ENCODE measurements around the gene TXLNB. TPM values are rescaled to one million over a fixed set of nuclear protein-coding genes. Genes with fewer than 3 reads are reported as not detected.
"Not testable (repeated sequence)": the region's sequence is repeated elsewhere in the genome, so short reads cannot be mapped to it uniquely, and the experiment has no call there.

Gene TXLNB
- total and polyA plus RNA-seq, 8 donors, result 0.55 to 2.2 (median 1.6) TPM

DNA sequence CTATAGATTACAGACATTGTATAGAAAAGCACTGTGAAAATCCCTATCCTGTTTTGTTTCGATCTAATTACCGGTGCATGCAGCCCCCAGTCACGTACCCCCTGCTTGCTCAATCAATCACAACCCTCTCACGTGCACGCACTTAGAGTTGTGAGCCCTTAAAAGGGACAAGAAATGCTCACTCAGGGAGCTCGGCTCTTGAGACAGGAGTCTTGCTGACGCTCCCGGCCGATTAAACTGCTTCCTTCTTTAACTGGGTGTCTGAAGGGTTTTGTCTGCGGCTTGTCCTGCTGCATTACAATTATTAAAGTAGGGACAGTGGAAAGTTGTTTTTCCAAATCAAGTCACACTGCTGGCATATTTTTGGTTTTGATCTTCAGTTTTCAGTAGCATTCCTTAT is 2.6 kb downstream of the TXLNB start:
- no peak for DNase-seq
- intact Hi-C loops (cut with DNase I), result no loop called here
- no peak for ATAC-seq
- no peaks in the 10 kb centered on the region for H3K9me3 ChIP-seq
- H3K27ac ChIP-seq, result no peak overlapping the region
- H3K4me1 ChIP-seq, result peaks cover 6 to 33% of the 10 kb centered on the region in 2 donors
- no peaks in the 10 kb centered on the region for H3K27me3 ChIP-seq
- no peaks in the 10 kb centered on the region for H3K36me3 ChIP-seq
- TF ChIP-seq CTCF (IDR thresholded peaks at IDR 0.05), result no peak
- H3K4me3 ChIP-seq, result no peak overlapping the region

GRCh38 chr6:139288496-139289040 is 3.2 kb downstream of the TXLNB start:
- TF ChIP-seq CTCF (IDR thresholded peaks at IDR 0.05), result no peak
- no peak overlapping the region for H3K27ac ChIP-seq
- ATAC-seq (no peak), DNase-seq (no peak)
- H3K9me3 ChIP-seq, result no peaks in the 10 kb centered on the region
- intact Hi-C loops (cut with DNase I), result no loop called here
- no peaks in the 10 kb centered on the region for H3K27me3 ChIP-seq
- no peak overlapping the region for H3K4me3 ChIP-seq
- peaks cover 6 to 33% of the 10 kb centered on the region in 2 donors for H3K4me1 ChIP-seq
- H3K36me3 ChIP-seq, result no peaks in the 10 kb centered on the region

DNA sequence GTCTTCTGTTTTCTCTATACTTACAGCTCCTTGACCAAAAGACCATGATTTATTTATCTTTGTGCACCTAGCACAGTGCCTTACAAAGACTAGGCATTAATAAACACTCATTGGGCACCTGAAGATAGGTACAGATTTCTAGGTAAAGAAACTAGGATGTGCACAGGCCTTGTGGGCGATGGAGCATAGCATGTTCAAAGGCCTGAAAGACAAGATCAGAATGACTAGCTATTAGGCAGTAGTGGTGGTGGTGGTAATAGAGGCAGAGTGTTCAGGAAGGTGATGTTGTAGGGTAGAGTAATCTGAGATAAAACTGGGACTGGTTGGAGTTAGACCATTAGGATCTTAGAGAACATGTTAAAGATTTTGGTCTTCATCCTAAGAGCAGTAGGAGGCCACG is 3.9 kb downstream of the TXLNB start:
- ATAC-seq (no peak), DNase-seq (no peak)
- no peak overlapping the region for H3K27ac ChIP-seq
- no peaks in the 10 kb centered on the region for H3K9me3 ChIP-seq
- no peaks in the 10 kb centered on the region for H3K27me3 ChIP-seq
- H3K4me1 ChIP-seq, result peaks cover 6 to 31% of the 10 kb centered on the region in 2 donors
- intact Hi-C loops (cut with DNase I), result no loop called here
- no peak for TF ChIP-seq CTCF (IDR thresholded peaks at IDR 0.05)
- no peak overlapping the region for H3K4me3 ChIP-seq
- H3K36me3 ChIP-seq, result no peaks in the 10 kb centered on the region

GRCh38 chr6:139286438-139286837 is 5.4 kb downstream of the TXLNB start:
- not testable (repeated sequence) for ATAC-seq

DNA sequence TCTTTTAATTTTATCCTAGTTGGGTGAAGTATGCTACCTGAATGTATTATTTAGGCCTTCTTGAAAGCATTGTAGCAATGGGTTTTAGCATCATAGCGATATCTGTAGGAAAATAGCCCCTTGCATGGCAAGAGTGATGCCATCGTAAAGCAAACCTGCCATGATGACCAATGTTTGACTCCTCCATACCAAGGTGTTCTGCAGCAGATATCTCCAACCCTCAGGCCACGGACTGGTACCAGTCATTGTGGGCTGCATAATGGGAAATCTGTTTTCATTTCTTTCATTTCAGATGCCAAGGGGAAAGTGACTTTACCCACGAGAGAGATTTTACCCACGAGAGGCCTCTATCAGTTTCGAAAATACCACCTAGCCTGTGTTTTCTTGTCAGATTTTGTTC is 6.2 kb downstream of the TXLNB start:
- peaks cover 0 to 8% of the 10 kb centered on the region in 2 donors for H3K4me1 ChIP-seq
- H3K4me3 ChIP-seq, result no peak overlapping the region
- ATAC-seq, result no peak
- H3K27ac ChIP-seq, result no peak overlapping the region
- no peak for DNase-seq
- no peaks in the 10 kb centered on the region for H3K36me3 ChIP-seq
- intact Hi-C loops (cut with DNase I), result no loop called here
- H3K9me3 ChIP-seq, result no peaks in the 10 kb centered on the region
- TF ChIP-seq CTCF (IDR thresholded peaks at IDR 0.05), result no peak
- no peaks in the 10 kb centered on the region for H3K27me3 ChIP-seq

More at GRCh38 chr6:139286438-139286837, 5.4 kb downstream of the TXLNB start:
- H3K27me3 ChIP-seq; H3K27ac ChIP-seq; H3K36me3 ChIP-seq; intact Hi-C loops (cut with DNase I); H3K9me3 ChIP-seq; DNase-seq; H3K4me3 ChIP-seq: not testable (repeated sequence)
- peaks cover 5 to 17% of the 10 kb centered on the region in 2 donors for H3K4me1 ChIP-seq

GRCh38 chr6:139284789-139285188 is 7.0 kb downstream of the TXLNB start:
- Histone ChIP-seq H3K27ac (no peak overlapping the region), H3K4me1 (peaks cover 0 to 7% of the 10 kb centered on the region in 2 donors), H3K9me3 (no peaks in the 10 kb centered on the region), H3K36me3 (no peaks in the 10 kb centered on the region), H3K27me3 (no peaks in the 10 kb centered on the region), H3K4me3 (no peak overlapping the region)
- DNase-seq (no peak), ATAC-seq (no peak)
- no peak for TF ChIP-seq CTCF (IDR thresholded peaks at IDR 0.05)
- intact Hi-C loops (cut with DNase I), result no loop called here
